HG02981 (cell line): Measurements from ENCODE around the gene VPS50.
"Not testable (repeated sequence)": the region's sequence is repeated elsewhere in the genome, so short reads cannot be mapped to it uniquely, and the experiment has no call there.

ENCODE experiments used
- ATAC-seq: cut with Tn5 transposase; IDR thresholded peaks from one replicate; pipeline ENCODE4 v1.9.1; 2021; ENCODE audit warnings: mild to moderate bottlenecking, moderate library complexity; ENCODE audit not compliant: unreplicated experiment

The VPS50 gene

DNA sequence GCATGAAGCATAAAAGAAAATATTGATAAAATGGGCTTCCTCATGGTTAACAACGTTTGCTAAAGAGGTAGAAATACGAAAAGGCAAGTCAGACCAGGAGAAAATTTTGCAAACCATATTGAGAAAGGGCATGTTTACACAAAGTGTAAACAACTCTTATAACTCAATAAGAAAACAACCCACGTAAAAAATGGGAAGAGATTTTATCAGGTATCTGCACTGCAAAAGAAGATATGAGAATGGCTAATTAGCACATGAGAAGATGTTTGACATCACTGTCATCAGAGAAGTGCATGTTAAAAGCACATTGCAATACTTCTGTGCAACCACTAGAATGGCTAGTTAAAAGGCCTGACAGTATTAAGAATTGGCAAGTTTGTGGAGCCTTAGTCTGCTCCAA is 99.5 kb downstream of the VPS50 start:
- no peak for ATAC-seq

DNA sequence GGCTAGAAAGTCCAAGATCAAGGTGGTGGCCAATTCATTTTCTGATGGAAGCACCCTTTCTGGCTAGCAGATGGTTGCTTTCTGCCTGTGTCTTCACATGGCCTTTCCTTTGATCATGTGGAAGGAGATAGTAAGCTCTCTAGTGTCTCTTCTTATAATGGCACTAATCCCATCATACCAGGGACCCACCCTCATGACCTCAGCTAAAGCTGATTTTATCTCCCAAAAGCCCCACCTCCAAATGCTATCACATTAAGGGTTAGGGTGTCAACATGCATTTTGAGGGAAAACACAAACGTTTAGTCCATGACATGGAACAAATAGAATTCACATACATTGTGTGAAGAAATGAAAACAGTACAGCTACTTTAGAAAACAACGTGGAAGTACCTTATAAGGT is 100.0 kb downstream of the VPS50 start:
- ATAC-seq, result no peak

DNA sequence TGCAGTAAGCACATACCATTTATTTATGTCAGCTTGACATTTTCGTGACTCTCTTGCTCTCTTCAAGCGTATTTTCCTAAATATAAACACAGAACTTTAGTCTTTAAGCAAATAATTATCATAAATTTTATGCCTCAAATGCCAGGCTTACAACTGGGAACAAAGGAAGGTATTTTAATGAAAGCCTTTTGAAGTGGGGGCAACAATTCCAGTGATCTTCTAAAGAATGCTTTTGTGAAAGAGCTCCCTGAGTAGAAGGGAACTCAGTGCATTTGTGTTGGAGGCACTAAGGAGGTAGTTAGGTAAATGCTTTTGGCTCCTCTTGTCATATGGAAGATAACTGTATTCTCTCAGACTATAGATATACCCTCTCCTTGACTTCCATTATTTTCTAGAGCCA is 104.9 kb downstream of the VPS50 start:
- no peak for ATAC-seq

DNA sequence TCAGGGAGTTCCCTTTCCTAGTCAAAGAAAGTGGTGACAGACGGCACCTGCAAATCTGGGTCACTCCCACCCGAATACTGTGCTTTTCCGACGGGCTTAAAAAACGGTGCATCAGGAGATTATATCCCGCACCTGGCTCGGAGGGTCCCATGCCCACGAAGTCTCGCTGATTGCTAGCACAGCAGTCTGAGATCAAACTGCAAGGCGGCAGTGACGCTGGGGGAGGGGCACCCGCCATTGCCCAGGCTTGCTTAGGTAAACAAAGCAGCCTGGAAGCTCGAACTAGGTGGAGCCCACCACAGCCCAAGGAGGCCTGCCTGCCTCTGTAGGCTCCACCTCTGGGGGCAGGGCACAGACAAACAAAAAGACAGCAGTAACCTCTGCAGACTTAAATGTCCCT is 110.0 kb downstream of the VPS50 start:
- not testable (repeated sequence) for ATAC-seq

DNA sequence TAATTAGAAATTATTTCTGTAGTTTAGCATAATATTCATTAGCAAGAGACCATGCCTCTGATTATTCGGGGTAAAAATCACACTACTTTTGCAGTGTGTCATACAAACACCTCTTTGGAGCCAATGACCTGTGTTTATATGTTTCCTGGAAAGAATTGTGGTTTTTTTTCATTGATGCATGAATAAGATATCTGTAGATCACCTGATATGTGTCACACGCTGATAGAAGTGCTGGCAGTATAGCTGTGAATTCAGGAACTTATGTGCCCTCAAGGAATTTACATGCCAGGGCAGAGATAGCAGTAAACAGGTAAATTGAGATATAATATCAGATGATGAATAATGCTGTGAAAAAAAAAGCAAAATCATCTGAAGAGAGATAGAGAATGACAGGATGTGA is 118.2 kb downstream of the VPS50 start:
- no peak for ATAC-seq

DNA sequence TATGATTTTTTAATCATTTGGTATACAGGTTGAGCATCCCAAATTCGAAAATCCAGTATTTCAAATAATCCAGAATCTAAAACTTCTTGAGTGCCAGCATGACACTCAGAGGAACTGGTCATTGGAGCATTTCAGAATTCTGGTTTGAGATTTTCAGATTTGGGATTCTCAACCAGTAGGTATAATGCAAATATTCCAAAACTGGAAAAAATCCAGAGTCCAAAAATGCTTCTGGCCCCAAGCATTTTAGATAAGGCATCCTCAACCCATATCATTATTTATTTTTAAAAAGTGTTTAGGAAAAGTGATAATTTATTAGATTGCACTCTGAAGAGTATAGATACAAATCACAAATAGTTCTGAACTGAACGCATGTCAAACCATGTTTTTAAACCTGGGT is 120.7 kb downstream of the VPS50 start:
- ATAC-seq, result no peak

DNA sequence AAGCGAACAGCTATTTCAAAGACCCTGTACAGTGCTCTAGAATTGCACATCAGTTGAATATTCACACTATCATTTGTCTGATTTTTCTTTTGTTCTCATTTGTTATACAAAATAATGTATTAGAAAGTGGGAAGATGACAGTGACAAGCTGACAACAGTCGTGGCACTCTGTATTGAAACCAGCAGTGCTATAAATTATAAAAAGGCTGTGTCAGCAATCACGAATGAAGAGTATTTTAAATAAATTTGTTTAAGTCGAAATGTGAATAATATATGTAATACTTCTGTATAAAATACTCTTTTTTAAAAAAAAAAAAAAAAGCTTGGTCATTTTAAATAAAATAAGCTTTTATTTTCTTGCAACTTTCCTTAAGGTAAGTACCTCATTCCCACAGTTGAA is 122.6 kb downstream of the VPS50 start:
- ATAC-seq, result no peak

DNA sequence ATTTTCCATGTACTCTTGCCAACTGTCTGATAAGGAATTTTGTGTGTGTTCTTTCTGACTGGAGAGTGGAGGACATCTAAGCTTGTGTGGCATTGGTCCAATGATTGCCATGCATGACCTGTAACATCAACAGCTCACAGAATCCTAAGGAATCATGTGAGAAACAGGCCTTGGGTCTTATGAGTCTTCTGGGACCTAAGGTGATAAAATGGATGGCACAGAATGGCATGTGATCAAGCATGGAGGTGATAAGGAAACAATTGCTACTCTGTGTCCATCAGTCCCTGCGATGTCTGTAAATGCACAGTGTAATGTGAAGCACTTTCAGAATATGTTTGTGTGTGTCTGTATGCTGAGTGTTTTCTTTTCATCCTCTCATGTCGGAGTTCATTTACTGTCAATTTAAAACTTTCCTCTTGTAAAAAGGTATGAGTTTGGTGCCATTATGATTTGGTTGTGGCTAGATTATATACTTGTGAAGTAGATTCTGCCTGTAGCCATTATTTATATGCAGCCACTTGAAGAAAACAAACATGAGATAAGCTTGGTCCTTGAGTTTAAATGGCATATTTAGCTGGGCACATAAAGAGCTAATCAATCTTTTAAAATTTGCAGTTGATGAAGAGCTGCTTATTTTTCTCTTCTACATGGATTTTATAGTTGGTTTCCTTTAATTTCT is 127.5 kb downstream of the VPS50 start:
- no peak for ATAC-seq

DNA sequence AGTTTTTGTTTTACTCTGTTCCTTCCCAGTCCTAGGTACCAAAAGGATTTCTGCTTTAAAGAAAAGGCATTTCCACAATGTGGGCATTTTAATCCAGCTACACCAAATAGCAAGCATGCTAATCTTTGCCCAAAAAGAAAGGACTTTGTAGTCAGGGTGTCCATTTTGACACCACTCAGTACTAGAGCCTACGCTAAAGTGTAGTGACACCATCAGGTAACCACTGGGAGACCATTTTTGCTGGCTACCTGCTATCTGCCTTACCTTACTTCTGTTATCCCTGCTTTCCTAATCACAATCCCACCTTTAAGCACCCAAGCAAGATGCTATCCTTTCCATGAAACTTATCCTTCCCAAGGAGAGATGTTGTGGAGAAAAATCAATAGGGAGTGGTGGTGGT is 129.7 kb downstream of the VPS50 start:
- ATAC-seq, result no peak

DNA sequence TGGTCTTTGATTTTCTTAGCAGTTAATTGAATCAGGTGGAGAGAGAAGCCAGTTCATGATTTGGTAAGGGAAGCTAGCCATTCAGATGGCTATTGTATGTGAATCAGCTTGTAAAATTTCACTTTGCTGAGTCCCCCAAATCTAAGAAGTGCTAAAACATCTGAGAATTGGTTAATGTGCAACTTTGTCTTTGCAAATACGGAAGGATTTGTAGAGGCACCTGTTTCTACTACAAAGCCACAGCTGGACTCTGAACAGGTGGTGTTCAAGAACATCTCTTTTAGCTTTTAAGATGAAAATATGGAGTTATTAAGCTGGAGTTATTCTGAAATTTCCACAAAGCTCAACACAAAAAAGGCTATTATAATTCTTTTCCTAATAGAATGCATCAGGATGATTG is 132.6 kb downstream of the VPS50 start:
- ATAC-seq, result no peak

DNA sequence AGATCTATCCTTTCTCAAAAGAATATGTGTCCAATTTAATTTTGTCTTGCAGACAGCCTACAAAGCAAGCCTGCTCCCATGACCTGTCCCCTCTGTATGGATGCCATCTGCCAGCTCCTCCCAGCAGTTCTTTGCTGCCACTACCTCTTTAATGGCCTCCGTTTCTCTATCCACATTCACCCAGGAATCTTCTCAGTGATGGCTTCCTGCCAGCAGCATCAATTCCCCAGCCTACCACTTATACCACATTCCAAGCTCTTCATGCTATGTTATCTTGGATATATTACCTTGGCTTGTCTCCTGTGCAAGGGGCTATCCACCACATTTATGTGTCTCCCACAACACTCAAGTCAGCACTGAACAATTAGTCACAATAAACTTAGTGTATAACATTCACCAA is 133.2 kb downstream of the VPS50 start:
- no peak for ATAC-seq

DNA sequence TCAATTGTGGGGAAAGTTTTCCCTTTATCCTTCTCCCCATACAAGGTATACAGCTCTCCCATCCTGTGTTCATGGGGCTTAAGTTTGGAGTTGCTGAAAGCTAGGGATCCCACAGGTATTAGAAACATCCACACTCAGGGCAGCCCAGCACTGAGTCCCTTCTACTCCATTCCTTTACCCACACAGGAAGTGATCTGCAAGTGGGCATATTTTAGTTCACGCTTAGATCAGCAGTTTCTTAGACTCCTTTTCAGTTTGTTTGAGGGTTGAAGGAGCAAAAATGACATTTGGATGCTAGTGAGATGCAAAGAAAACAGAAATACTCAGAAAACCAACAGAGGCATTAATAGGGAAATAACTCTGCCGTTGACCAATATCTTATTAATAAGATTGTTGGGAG is 134.7 kb downstream of the VPS50 start:
- no peak for ATAC-seq

DNA sequence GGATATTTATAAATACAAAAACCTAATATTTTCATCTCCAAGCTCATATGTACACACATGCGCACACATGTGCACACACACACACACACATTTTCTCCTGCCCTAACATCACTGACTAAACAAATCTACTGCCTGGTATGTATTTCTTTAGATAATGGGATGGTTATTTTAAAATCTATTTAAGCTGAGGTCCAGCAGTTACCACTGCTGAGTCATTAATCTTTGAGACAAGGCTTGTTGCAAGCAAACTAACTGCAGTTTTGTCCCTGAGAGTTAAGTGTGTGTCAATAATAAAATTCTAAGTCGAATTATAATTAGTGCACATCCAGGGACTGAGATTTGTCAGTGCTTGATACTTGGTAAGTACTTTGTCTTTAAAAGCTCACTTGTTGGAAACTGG is 135.1 kb downstream of the VPS50 start:
- no peak for ATAC-seq

DNA sequence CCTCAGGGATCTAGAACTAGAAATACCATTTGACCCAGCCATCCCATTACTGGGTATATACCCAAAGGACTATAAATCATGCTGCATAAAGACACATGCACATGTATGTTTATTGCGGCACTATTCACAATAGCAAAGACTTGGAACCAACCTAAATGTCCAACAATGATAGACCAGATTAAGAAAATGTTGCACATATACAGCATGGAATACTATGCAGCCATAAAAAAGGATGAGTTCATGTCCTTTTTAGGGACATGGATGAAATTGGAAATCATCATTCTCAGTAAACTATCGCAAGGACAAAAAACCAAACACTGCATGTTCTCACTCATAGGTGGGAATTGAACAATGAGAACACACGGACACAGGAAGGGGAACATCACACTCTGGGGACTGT is 138.8 kb downstream of the VPS50 start:
- not testable (repeated sequence) for ATAC-seq

DNA sequence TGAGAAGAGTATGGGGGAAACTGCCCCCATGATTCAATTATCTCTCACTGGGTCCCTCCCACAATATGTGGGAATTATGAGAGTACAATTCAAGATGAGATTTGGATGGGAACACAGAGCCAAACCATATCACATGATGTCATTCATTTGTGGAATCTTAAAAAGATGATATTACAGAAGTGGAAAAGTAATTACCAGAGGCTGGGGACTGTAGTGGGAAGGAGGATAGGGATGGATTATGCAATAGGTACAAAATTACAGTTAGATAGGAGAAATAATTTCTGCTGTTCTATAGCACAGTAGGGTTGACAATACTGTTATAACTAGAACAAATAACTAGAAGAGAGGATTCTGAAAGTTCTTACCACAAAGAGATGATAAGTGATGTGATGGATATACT is 141.4 kb downstream of the VPS50 start:
- ATAC-seq, result no peak

DNA sequence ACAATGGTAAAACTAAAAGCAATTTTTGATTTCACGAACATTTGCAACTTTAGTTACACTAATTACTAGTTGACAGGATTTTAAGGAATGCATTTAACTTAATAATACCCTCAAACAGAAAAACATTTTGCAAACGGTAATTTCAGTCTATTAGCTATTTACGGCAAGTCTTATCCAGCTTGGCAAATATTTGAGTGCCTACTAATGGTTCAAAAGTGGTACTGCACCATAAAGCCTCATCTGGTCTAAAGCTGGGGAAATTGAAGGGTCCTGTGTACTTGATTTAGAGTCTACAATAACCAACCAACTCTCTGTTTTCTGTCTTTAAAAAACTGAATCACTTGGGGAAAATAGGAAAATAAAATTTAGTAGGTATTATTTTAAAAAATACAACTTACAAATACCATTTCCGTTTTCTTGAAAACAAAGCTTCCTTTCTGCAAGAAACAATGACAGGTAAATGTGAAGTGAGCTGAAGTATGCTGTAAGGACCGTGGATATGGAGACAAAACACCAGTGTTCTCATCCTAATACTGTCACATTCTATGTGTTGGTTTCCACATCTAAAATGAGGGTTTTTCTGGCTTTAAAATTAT is 142.3 kb downstream of the VPS50 start:
- peak; percentile 70 for ATAC-seq

DNA sequence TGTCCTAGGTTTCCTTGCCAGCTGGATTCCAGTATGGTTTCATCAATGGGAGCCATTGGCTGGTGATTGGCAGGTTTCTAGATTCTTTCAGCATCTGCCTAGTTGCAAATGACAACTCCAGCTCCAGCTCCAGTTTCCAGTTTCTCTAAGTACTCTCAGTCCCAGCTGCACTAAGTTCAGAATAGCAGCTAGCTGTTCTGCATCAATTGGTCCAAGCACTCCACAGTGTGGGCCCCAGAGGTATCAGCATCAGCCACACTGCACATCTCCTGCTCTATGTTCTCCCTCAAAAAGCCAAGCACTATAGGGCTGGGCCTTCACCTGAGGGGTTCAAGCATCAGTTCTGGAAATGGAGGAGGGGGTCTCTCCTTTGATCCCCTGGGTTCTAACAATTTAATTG is 143.4 kb downstream of the VPS50 start:
- no peak for ATAC-seq

DNA sequence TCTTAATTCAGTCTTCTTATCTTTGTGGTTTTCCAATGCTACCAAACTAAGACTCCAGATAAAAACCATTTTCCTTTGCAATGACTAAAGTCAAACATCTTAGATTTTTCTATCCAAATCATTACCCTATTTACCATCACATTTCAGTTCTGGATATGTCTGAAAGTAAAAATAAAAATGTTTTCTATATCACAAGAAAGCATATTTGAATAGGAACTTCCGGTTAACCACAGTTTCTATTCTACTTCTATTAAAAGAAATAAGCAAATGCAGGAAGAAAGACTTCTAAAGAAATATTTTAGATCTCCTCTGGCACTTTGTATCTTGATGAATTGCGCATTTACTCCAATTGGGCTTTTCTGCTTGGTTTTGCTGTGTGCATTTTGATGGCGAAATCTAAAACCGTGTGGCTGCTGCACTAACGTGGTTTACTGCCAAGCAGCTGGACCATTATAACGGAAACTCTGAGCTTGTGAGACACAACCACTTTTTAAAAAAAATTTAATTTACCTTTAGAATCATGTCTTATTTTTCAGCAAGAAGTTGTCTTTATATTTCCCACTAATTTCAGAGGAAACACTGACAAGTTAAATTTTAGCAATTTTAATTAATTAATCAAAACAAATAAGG is 146.1 kb downstream of the VPS50 start:
- ATAC-seq, result peak; percentile 44

DNA sequence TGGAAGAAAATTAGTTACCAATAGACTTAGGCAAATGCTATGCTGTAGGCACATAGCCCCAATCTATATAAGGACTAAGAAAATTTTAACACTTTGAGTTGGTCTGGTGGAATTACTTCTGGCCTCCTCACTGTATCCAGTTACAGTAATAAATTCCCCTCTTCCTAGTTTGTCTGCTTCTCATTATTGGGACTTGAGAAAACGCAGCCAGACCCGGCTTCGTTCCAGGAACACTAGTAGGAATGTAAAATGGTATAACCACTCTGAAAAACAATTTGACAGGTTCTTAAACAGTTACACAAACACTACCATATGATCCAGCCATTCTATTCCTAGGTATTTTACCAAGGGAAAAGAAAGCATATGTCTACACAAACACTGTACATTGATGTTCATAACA is 150.2 kb downstream of the VPS50 start:
- ATAC-seq, result no peak

DNA sequence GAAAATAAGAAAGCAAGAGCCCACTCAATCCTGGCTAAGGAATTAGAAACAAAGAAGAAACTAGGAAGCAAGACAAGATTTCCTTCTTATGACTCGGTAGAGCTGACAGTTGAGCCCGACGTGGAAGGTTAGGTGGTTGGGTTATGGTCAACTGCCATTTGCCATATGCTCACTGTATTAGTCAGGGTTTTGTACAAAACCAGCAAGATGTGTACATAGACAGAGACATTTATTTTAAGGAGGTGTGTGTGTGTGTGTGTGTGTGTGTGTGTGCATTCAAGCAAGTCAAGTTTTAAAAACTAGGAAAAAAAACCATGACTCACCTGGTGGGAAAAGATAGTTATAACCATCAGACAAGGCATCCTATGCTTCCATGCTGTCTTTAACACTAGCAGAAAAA is 158.5 kb downstream of the VPS50 start:
- no peak for ATAC-seq

DNA sequence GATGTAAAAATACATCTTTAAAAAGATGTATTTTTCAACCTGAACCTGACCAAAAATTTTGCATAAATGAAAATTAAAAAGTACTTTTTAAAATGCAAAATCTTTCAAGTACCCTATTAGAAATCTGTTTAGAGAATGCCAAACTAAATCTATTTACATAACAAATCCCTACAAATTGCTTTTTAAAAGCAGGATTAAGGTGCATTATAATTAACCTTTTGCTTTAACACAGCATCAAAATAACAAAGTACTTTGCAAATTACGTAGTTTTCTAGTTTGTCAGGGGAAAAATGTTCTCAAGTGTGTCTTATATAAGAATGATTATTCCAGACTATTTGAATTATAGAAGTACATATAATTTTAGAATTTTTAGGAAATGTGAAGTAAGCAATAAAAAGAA is 160.8 kb downstream of the VPS50 start:
- no peak for ATAC-seq

DNA sequence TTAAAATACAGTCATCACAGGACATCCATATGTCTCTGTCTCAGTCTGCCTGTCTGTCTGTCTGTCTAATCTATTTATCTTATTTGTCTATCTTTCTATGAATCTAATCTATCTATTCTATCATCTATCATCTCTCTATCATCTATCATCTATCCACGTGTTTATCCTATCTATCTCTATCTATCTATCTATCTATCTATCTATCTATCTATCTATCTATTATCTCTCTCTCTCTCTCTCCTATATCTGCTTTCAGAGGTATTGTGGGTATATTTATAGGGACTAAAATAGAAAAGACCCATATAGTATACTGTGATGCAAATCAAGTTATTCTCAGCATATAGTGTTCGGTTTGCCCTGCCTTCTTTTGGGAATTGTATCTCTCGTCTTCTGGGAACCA is 167.5 kb downstream of the VPS50 start:
- ATAC-seq, result no peak

DNA sequence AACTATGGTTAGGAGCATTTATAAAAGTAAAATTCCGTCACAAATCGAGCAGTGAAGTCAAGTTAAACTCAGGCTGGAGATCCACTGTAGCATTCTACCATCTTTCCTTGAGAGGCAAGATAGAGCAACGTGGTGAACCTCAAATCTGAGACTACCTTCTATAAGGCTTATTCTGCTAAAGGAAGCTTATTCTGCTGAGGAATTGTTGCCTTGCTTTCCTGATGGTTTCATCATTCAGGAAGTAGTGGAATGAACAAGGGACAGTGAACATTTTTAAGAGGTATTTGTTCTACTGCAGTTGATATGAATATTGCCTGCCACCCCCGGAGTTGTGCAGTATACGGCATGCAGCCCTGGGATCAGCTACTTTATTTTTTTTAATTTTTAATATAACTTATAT is 170.8 kb downstream of the VPS50 start:
- no peak for ATAC-seq
